Cardiac fibroblast (primary cell): ENCODE measurements around the gene S1PR4.
"Not testable (repeated sequence)": the region's sequence is repeated elsewhere in the genome, so short reads cannot be mapped to it uniquely, and the experiment has no call there.

Experiments used
- DNase-seq, 2 donors: peaks; one replicate each; pipeline versions ENCODE4 v3.0.0 to v3.0.0-alpha.2; 2010; ENCODE audit warnings: low read depth in 2 of 2
- H3K4me3 ChIP-seq, 2 donors: replicated peaks in 1 of 2; 1 replicate in 1 of 2; 2 replicates in 1 of 2; pipeline ENCODE4 v1.5.1; 2011; ENCODE audit warnings: low read depth in 2 of 2, low read length in 2 of 2, mild to moderate bottlenecking in 2 of 2, moderate library complexity in 1 of 2
- TF ChIP-seq, protein P1 (sequence below): IDR thresholded peaks from one replicate; pipeline ENCODE4 v1.5.1; 2011; ENCODE audit warnings: low read depth, mild to moderate bottlenecking, low read length, inconsistent platforms

The S1PR4 gene

DNA sequence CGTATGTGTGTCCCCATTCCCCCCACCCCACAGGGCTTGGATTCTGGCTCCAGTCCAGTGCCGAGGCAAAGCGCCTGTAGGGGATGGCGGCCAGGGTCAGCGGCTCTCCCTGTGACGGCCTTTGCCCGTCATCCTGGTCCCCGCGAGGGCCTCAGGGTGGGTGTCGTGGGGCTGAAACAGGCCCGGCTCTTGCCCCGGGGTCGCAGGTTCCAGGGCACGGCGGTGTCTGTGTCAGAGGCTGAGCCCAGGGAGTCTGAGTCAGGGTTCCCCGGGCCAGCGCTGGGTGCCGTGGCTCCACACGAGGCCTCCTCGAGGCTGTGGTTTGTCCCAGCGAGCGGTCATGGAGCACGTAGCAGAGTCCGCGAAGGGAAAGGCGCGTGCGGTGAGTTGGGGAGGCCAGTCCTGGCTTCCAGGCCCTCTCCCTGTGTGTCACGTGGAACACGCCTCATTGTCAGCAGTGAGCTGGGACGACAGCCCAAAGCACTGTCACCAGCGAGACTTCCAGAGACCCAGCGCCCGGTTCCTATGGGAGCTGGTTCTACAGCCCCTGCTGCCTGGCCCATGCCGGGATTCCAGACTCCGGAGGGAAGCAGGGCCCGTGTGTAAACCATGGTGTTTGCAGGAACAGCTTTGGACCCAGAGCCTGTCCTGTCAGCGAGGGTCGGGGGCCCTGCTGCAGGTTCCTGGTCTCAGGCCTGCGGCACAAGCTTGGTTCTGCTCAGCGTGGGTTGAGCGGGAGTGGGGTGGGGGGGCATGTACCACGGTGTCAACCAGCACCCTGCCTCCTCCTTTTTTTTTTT, 20.5 kb downstream of the S1PR4 start:
- TF ChIP-seq, protein P1, sequence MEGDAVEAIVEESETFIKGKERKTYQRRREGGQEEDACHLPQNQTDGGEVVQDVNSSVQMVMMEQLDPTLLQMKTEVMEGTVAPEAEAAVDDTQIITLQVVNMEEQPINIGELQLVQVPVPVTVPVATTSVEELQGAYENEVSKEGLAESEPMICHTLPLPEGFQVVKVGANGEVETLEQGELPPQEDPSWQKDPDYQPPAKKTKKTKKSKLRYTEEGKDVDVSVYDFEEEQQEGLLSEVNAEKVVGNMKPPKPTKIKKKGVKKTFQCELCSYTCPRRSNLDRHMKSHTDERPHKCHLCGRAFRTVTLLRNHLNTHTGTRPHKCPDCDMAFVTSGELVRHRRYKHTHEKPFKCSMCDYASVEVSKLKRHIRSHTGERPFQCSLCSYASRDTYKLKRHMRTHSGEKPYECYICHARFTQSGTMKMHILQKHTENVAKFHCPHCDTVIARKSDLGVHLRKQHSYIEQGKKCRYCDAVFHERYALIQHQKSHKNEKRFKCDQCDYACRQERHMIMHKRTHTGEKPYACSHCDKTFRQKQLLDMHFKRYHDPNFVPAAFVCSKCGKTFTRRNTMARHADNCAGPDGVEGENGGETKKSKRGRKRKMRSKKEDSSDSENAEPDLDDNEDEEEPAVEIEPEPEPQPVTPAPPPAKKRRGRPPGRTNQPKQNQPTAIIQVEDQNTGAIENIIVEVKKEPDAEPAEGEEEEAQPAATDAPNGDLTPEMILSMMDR: no peak
- no peak for DNase-seq
- no peak overlapping the region for H3K4me3 ChIP-seq

DNA sequence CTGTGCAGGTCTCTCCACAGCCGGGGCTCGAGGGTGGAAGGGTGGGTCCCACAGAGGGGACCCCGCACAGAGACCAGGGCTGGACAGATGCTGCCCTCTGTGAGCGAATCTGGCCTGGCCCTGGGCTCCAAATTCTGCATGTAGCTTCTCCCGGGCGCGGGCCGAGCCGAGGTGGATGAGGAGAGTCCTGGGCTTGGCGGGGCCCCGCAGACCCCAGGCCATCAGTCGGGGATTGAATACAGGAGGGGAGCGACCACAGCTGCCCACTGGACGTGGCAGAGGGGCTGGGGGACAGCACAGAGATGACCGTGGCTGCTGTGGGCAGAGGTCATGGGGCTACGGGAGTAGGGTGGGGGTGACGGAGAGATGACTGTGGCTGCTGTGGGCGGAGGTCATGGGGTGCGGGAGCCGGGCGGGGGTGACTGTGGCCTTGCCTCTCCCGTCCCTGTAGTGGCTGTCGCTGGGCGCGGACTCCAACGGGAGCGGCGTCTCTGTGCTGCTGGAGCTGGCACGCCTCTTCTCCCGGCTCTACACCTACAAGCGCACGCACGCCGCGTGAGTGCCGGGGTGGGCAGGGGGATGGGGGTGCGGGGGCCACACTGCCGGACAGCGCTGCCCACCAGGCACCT, 22.6 kb downstream of the S1PR4 start:
- DNase-seq: no peak
- H3K4me3 ChIP-seq: no peak overlapping the region
- TF ChIP-seq, protein P1: no peak

DNA sequence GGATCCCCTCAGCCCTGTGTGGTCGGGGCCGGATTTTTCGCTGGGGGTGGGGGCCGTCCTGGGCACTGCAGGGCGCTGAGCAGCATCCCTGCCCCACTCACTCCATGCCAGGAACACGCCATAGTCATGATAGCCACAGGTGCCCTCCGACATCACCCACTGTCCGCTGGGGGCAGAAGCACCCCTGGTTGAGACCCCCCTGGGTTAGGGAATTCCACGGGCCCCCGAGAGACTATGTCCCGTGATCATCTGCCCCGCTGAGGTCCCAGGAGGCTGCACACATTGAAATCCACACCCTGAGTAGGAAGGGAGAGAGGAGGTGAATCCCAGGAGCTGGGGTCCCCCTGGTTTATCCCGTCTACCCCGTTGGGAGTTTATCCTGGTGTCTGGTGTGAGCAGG, 23.3 kb downstream of the S1PR4 start:
- H3K4me3 ChIP-seq: no peak overlapping the region
- TF ChIP-seq, protein P1: no peak
- no peak for DNase-seq

DNA sequence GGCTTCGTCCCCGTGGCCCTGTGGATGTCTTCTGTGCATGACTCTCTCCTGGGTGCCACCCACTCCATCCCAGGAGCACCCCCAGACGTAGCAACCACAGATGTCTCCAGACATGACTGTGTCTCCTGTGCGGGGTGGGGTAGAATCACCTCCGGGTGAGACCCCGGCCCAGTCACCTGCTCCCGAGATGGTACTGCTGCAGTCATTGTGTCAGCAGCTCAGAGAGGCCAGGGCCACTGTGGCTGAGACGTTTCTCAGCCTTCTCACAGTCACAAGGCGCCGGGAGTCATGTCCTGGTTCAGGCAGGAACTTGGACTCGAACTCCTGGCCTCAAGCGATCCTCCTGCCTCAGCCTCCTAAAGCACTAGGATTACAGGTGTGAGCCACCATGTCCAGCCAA, 23.8 kb downstream of the S1PR4 start:
- no peak overlapping the region for H3K4me3 ChIP-seq
- no peak for DNase-seq
- TF ChIP-seq, protein P1: no peak

DNA sequence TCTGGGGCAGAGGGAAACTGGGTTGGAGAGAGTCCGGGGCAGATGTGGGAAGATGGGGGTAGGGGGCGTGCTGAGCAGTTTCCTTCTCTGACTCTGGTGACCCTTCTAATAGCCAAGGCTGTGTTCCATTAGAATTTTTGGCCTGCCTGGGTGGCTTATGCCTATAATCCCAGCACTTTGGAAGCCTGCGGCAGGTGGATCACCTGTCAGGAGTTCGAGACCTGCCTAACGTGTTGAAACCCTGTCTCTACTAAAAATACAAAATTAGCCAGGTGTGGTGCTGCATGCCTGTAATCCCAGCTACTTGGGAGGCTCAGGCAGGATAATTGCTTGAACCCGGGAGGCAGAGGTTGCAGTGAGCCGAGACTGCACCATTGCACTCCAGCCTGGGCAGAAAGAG, 24.3 kb downstream of the S1PR4 start:
- not testable (repeated sequence) for H3K4me3 ChIP-seq, DNase-seq

DNA sequence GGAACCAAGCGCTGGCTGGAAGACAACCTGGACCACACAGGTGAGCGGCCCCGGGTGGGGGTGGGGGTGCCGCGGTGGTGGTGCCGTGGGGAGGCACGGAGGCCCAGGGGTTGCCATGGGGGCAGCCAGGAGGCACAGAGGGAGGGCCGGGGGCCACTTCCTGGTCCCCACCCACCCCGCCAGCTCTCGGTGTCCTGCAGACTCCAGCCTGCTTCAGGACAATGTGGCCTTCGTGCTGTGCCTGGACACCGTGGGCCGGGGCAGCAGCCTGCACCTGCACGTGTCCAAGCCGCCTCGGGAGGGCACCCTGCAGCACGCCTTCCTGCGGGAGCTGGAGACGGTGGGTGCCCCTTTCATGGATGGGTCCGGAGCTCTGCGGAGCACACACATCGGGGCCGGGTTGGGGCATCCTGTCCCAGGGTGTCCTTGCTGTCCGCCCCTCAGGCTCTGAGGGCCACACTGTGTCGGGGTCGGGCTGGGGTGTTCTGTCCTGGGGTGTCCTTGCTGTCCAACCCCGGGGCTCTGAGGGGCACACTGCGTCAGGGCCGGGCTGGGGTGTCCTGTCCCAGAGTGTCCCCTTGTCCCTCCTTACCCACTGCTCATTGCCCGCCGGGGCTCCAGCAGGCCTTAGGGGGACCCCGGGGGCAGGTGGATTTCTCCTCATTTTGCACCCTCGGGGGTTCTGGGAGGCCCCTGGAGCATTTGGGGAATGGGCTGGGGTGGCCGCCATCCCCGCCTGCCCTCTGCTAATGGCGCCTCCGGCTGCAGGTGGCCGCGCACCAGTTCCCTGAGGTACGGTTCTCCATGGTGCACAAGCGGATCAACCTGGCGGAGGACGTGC, 25.5 kb downstream of the S1PR4 start:
- H3K4me3 ChIP-seq: no peak overlapping the region
- DNase-seq: no peak
- TF ChIP-seq, protein P1: no peak
